Left lobe of liver (tissue), 2 donors: ENCODE data around the gene IQSEC1. TPM values are rescaled to one million over a fixed set of nuclear protein-coding genes. Genes with fewer than 3 reads are reported as not detected.

ENCODE experiments used
- ATAC-seq: fragments of 200-7000 bp; cut with Tn5 transposase; one replicate; pipeline ENCODE4 v1.9.1; 2020; ENCODE audit warnings: mild to moderate bottlenecking, moderate library complexity
- DNase-seq: peaks from one replicate; pipeline ENCODE4 v3.0.0-alpha.2; 2020; ENCODE audit warnings: low spot score
- total RNA-seq: library from RNA; stranded (reverse); gene quantifications from one replicate; pipeline ENCODE4 v1.2.1, GENCODE V29; 2021
- donor health status: DM: no; HTN: no; CAD: no; lungs with moderate emphysema.
- donor health status: DM: no; HTN: yes; CAD: no.

Gene IQSEC1
- total RNA-seq, 1 donor from 2014 or later: 58.7 TPM

GRCh38 chr3:12975748-12976522, 97.3 kb downstream of the IQSEC1 start:
- ATAC-seq (no peak), DNase-seq (no peak)

DNA sequence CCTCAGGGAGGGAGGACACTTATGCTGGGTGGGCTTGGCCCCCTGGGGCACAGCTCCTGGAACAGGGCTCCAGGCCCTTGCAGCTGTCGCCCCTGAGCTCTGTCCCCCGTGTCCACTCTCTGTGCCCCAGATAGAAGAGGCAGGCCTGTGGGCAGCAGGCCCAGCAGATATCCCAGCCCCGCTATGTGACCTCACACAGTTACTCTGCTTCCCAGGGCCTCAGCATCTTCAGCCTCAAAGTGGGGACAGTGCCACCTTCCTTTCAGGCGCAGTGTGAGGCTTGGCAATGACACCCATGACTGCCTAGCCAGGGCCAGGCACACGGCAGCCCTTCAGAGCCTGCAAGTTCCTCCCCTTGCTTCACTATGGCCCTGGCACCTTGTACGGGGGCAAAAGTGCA, 98.4 kb downstream of the IQSEC1 start:
- ATAC-seq (no peak), DNase-seq (no peak)

GRCh38 chr3:12974334-12974733, 98.9 kb downstream of the IQSEC1 start:
- no peak for DNase-seq
- no peak for ATAC-seq

GRCh38 chr3:12973827-12974226, 99.4 kb downstream of the IQSEC1 start:
- no peak for DNase-seq

DNA sequence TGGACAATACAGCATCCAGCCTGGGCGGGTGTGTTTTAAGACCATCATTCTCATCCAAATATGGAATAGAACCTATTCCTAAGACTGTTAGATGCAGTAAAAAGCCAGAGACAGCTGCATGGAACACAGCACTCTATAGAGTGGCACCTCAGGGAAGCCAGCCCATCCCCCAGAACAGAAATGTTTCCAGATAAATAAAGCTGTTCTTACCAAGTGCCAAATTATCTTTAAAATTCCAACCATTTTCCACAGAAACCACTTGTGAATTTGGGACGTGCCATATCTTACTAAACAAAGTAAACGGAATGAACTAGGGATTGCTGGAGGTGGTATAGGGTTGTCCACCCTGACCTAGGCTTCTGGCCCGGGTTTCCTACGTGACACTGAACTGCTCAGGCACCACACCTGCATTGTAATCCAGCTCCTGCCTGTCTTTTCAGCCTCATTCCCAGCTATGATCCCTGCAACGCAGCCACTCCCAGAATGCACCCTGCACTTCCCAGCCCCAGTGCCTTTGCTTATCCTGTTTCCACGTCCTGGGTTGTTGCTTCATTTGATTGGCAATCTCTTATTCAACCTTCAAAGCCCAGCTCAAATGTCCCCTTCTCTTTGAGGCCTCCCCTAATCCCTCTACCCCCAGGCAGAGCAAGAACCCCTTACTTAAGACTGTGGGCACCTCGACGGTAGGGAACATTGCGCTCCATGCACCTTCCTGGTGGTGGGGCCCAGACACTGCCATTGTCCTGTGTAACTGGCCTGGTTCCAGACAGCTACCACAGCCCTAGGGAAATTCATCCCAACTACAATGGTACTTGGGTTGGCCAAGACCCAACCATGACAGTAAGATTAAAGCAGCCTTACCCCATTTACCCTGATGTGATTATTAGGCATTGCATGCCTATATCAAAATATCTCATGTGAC, 100.2 kb downstream of the IQSEC1 start:
- DNase-seq: no peak
- ATAC-seq: no peak

More at GRCh38 chr3:12973827-12974226, 99.4 kb downstream of the IQSEC1 start:
- no peak for ATAC-seq

DNA sequence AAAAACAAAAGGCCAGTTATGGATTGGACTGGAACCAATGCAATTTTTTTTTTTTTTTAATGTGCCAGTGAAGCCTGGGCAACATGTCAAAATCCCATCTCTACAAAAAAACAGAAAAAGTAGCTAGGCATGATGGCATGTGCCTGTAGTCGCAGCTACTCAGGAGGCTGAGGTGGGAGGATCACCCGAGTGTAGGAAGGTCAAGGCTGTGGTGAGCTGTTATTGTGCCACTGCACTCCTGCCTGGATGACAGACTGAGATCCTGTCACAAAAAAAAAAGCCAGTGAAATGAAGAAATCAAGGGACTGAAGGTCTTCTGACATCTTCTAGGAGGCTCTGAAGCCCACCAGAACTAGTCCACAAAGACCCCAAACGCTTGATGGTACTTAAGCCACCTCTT, 101.2 kb downstream of the IQSEC1 start:
- no peak for DNase-seq
- no peak for ATAC-seq

- DNase-seq: no peak
- ATAC-seq: peak; percentile 36
Measured at GRCh38 chr3:12970684-12971083, 102.5 kb downstream of the IQSEC1 start.

- ATAC-seq: no peak
- no peak for DNase-seq
Measured at GRCh38 chr3:12969486-12969885, 103.7 kb downstream of the IQSEC1 start.

- DNase-seq: no peak
Measured at GRCh38 chr3:12968541-12968940, 104.7 kb downstream of the IQSEC1 start.

DNA sequence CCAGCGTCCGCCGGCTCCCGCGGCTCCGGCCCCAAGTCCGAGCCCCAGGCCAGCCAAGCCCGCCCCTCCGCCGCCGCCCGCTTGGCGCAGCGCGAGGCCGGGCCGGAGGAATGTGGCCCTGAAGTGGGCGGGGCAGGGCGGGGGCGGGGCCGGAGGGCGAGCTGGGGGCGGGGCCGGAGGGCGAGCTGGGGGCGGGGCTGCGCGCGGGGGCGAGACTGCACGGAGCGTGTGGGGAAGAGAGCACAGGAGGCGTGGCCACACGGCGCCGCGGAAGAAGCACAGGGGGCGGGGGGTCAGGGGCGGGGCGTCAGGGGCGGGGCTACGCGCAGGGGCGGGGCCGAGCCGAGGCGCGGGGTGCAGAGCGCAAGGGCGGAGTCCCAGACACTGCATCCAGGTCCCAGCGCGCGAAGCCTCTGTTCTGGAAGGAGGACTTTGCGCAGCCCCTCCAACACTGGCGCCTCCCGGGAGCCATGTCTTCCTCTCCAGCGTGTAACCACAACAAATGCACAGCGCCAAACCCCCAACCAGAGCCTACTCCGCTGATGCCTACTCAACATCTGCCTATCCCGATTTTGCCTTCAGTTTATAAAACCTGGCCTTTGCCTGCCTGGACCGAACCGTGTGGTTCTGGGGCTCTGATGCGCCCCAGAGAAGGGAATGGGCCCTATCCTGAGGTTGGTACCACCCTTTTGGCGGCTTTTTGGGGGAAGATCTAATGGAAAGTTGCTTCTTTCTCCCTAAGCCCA, 105.5 kb downstream of the IQSEC1 start:
- DNase-seq: peak; percentile 93
- ATAC-seq: peak; percentile 79

More at GRCh38 chr3:12968541-12968940, 104.7 kb downstream of the IQSEC1 start:
- ATAC-seq: no peak

DNA sequence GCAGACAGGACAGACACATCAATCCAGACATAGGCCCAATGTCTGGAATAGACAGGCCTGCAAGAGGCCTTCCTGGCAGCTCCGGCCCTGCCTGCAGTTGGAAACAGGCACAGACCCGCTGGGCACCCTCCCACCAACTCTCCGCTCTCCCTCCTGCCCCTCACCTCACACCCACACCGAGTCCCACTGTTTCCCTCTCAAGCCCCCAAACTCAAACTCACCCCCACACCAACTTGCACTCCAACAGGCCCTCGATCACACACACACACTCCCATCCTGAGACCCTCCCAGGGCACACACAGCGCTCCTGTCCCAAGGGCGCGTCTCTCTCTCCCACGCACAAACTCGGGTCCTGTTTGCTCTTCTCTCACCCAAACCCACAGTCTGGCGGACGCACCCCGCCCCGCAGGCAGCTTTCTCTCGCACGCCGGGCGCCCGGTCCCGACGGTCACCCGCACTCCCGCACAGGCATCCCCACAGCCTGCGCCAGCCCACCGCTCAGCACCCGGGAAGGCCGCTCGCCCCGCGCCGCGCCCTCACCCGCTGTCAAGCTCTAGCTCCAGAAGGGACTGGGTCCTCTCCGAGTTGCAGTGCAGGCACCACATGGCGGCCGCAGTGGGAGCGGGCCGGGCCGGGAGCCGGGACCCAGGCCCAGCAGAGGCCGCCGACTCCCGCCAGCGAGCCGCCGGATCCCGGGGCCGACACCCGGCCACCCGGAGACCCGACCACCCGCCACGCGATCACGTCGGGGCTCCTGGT, 106.2 kb downstream of the IQSEC1 start:
- ATAC-seq: peak; percentile 15
- peak; percentile 61 for DNase-seq

DNA sequence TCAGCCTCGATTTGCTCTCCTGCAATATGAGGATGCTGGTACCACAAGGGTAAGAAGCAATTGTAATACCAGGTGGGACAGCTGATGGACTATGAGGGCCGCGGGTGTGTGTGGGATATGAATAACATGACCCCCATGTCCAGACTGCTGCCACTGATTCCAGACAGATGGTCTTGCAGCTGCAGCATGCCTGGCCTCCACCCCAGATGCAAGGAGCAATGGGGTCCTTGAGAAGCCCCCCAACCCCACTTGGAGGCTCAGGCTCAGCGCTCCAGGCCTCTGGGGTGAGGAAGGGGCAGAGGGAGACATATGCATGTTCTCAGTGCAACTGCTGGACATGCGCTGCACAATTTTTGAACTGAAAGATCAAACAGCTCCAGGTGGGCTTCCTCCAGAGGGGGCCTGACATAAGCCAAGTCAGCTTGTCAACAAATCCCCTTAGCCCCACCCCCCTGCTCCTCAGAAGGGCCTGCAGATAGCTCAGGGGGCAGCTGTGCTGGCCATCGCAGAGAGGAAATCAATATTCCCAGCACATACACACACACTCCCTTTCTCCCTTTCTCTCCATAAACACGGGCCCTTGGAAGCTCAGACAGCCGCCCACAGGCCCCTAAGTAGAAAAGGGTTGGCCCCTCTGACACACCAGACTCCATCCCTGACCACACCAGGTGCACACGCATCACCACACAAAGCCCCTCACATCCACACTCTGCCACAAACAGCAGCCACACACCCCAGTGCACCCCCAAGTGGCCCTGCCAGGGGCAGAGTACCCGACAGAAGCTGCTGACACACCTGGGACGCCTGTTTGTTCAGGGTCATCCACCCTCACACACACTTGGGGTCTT, 107.0 kb downstream of the IQSEC1 start:
- DNase-seq (no peak), ATAC-seq (peak; percentile 7)

DNA sequence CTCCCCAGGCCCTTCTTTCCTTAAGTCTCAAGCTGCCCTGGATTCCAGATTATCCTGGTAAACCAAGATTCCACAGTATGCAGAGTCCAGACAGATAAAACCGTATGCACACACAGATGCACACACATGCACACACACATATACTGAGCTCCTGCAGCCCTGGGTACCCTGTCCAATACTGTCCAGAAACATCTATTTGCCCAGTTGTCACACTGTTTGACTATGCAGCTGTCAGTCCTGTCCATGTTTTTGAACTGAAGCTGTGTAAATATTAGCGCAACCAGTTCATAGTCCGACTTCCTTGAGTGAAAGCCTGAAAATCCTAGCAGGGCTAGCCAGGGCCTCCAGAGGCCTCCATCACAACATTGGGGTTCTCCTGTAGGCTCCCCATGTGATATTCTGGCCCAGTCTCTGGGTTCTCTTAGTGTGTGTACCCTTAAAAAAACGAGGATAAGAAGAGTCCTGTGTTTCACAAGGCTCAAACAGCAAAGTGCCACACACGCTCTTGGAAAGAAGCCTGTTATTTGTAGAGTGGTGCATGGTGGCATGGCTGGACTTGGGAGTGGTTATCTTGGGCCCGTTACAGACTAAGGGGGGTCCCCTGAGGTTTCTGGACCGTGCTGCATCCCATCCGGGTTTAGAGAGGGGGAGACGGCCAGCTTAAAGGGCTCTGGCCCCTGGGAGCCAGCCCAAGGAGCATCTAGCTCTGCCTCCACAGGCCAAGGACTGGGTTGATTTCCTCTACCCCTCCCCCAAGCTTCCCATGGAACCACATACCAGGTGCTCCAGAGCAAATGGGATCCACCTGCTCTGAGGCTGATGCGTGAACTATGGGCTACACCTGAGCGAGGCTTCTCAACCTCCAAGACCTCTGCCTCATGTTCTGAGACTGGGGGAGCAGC, 108.3 kb downstream of the IQSEC1 start:
- ATAC-seq: peak; percentile 60
- DNase-seq: peak; percentile 76

DNA sequence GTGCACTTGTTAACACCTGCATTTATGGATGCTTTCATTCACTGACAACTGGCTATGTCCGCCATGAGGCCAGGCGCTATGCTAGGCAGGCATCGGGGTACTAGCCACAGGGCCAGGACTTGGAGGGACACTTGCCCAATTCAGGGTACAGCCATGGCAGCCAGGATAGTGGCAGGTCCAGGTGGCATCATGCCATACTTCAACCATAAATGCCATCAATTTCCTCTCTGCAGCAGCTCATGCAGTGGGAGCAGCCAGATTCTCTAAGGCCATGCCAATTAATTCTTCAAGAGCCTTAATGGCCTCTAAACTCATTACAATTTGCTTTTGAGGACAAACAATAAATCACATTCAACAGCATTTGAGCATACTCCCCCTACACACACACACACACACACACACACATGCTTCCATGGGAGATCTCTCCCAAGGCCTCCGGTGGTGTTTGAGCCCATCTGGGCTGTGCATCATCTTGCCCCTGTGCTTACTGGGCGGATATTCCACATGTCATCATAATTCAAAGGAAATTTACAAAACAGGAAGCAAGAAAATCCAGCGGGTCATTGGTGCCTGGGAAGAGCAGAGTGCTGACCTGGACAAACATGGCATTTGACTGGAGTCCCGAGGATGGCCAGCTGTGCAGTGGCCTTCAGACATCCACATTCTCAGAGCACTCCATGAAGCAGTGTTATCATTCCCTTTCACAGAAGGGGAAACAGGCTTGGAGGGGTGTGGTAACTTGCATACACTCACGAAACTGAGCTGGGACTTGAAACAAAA, 109.1 kb downstream of the IQSEC1 start:
- DNase-seq (no peak), ATAC-seq (peak; percentile 5)

DNA sequence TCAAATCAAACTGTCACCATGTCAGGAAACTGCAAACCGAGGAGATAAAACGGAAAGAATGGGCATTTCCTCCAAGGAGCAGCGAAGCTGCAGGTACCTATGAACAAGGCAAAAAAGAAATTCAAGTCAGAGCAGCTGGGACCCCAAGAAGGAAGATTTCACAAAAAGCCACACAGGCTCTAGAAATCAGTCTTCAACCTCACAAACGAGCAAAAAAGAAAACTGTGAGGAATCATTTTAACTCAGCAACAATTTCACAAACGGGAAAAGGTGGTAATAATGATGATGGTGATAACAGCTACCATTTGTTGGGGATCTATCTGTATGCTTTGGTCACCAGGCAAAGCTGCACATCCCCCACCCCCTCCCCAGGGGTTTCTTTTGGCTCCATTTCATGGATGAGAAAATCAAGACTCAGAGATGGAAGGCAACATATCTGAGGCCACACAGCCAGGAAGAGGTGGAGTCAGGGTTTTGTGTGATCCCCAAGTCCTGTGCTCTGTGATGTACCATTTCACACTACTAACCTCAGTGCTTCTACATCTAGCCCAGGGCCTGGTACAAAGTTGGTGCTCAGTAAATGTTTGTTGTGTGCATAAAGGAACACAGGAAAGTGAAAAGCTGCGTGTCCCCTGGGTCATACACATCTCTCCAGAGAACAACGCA, 109.9 kb downstream of the IQSEC1 start:
- ATAC-seq (no peak), DNase-seq (no peak)

DNA sequence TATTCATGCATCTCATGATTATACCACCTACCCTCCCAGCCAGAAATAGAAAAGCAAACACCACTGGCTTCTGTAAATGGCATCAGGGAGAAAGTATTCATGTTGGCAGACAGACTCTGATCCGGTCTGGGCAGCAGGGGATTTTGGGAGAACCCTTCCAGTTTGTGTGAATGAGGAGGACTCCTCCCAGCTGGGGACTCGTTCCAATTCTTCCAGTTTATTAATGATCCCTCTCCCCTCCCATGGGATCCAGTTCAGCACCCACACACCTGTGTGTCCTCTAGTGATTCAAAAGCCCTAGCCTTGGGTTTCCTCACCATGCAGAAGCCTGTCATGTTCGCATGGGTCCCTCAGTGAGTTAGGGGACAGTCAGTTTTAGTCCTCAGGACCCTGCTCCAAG, 110.9 kb downstream of the IQSEC1 start:
- ATAC-seq (no peak), DNase-seq (no peak)

- ATAC-seq: no peak
- no peak for DNase-seq
Measured at GRCh38 chr3:12961697-12962036, 111.6 kb downstream of the IQSEC1 start.
